IMR-90 (cell line): ENCODE measurements around the gene NEXN. TPM values are rescaled to one million over a fixed set of nuclear protein-coding genes. Genes with fewer than 3 reads are reported as not detected.

Experiments
- ATAC-seq: fragments of 200-7000 bp; cut with Tn5 transposase; 2 replicates; pipeline ENCODE4 v1.9.1; 2020; ENCODE audit warnings: low read depth, mild to moderate bottlenecking, moderate library complexity
- BruUV-seq: library from RNA; stranded (reverse); fragments of 400-500 nt; replicated peaks from 2 replicates; lab custom pipeline; 2021; lab: Mats Ljungman, UMichigan
- CTCF ChIA-PET: fragments of 300-600 bp; formaldehyde crosslinking; extraction: SDS; loops from one replicate; lab custom pipeline; 2021; ENCODE audit warnings: antibody characterized with exemption; lab: Yijun Ruan, JAX
- POLR2A ChIA-PET: fragments of 300-600 bp; sonication (Branson Sonifier 250); formaldehyde crosslinking; loops from one replicate; lab custom pipeline; 2022; ENCODE audit warnings: antibody characterized with exemption; ENCODE audit not compliant: unreplicated experiment; lab: Charles Lee
- DNase-seq: peaks from one replicate; pipeline ENCODE4 v3.0.0; 2013
- H2AFZ ChIP-seq: replicated peaks from 2 replicates; pipeline ENCODE3; 2013; ENCODE audit warnings: low read length, mild to moderate bottlenecking; ENCODE audit not compliant: poor library complexity
- H2AK5ac ChIP-seq: 2 replicates; pipeline ENCODE4 v1.6.1; 2013; ENCODE audit warnings: low read depth, low read length, inconsistent platforms
- H2AK9ac ChIP-seq: replicated peaks from 2 replicates; pipeline ENCODE3; 2013; ENCODE audit warnings: mild to moderate bottlenecking, low read depth, low read length, moderate library complexity; ENCODE audit not compliant: poor library complexity
- H2BK120ac ChIP-seq: 2 replicates; pipeline ENCODE4 v1.6.1; 2013; ENCODE audit warnings: low read depth, low read length, inconsistent platforms
- H2BK15ac ChIP-seq: 3 replicates; pipeline ENCODE4 v1.6.1; 2013; ENCODE audit warnings: low read depth, low read length, inconsistent platforms
- H2BK20ac ChIP-seq: 2 replicates; pipeline ENCODE4 v1.6.1; 2013; ENCODE audit warnings: low read depth, mild to moderate bottlenecking, inconsistent platforms, low read length, moderate library complexity
- H2BK5ac ChIP-seq: 2 replicates; pipeline ENCODE4 v1.6.1; 2013; ENCODE audit warnings: mild to moderate bottlenecking, low read depth, low read length, inconsistent platforms; ENCODE audit not compliant: poor library complexity, severe bottlenecking
- H3K14ac ChIP-seq: replicated peaks from 2 replicates; pipeline ENCODE4 v1.6.1; 2013; ENCODE audit warnings: low read depth, low read length, inconsistent platforms
- H3K18ac ChIP-seq: 2 replicates; pipeline ENCODE4 v1.6.1; 2013; ENCODE audit warnings: low read depth, low read length, control low read depth
- H3K23ac ChIP-seq: 2 replicates; pipeline ENCODE4 v1.6.1; 2013; ENCODE audit warnings: low read depth, low read length, inconsistent platforms
- H3K27ac ChIP-seq: 2 replicates; pipeline ENCODE4 v1.5.1; 2013; ENCODE audit warnings: mild to moderate bottlenecking, control low read depth, low read length; ENCODE audit not compliant: insufficient read depth
- H3K27me3 ChIP-seq: 2 replicates; pipeline ENCODE4 v1.6.1; 2013; ENCODE audit warnings: low read length; ENCODE audit not compliant: control insufficient read depth, insufficient read depth
- H3K36me3 ChIP-seq: 2 replicates; pipeline ENCODE4 v1.6.1; 2013; ENCODE audit warnings: low read length, mixed read lengths; ENCODE audit not compliant: control insufficient read depth, insufficient read depth
- H3K4ac ChIP-seq: 2 replicates; pipeline ENCODE4 v1.6.1; 2013; ENCODE audit warnings: low read depth, low read length, inconsistent platforms
- H3K4me1 ChIP-seq: 2 replicates; pipeline ENCODE4 v1.6.1; 2013; ENCODE audit warnings: low read length, mixed read lengths; ENCODE audit not compliant: control insufficient read depth, insufficient read depth
- H3K4me2 ChIP-seq: 2 replicates; pipeline ENCODE4 v1.6.1; 2013; ENCODE audit warnings: low read depth, mild to moderate bottlenecking, control low read depth, low read length, moderate library complexity
- H3K4me3 ChIP-seq: 2 replicates; pipeline ENCODE4 v1.5.1; 2013; ENCODE audit warnings: low read depth, mild to moderate bottlenecking, control low read depth, low read length, moderate library complexity; ENCODE audit not compliant: insufficient read depth
- H3K56ac ChIP-seq: 2 replicates; pipeline ENCODE4 v1.6.1; 2013; ENCODE audit warnings: low read length, inconsistent platforms; ENCODE audit not compliant: insufficient read depth; ENCODE audit errors: extremely low read depth
- H3K79me1 ChIP-seq, 2 experiments: 2 replicates each; pipeline ENCODE4 v1.6.1; 2013; ENCODE audit warnings: low read length in 2 of 2, inconsistent platforms in 1 of 2, low read depth in 1 of 2
- H3K9ac ChIP-seq: 2 replicates; pipeline ENCODE4 v1.6.1; 2013; ENCODE audit warnings: low read depth, low read length, control low read depth
- H3K9me1 ChIP-seq: 2 replicates; pipeline ENCODE4 v1.6.1; 2013; ENCODE audit warnings: low read length, inconsistent platforms; ENCODE audit not compliant: insufficient read depth
- H3K9me3 ChIP-seq: 2 replicates; pipeline ENCODE4 v1.6.1; 2013; ENCODE audit warnings: low read length; ENCODE audit not compliant: control insufficient read depth, insufficient read depth
- H4K20me1 ChIP-seq: 2 replicates; pipeline ENCODE4 v1.6.1; 2013; ENCODE audit warnings: low read length, inconsistent platforms; ENCODE audit not compliant: insufficient read depth
- H4K5ac ChIP-seq: 2 replicates; pipeline ENCODE4 v1.6.1; 2013; ENCODE audit warnings: mild to moderate bottlenecking, low read depth, low read length, control low read depth
- H4K8ac ChIP-seq, 2 experiments: 2 replicates each; pipeline ENCODE4 v1.6.1; 2013; ENCODE audit warnings: low read depth in 2 of 2, low read length in 2 of 2, control low read depth in 1 of 2, inconsistent platforms in 1 of 2
- H4K91ac ChIP-seq: 2 replicates; pipeline ENCODE4 v1.6.1; 2013; ENCODE audit warnings: low read depth, low read length, inconsistent platforms; ENCODE audit not compliant: insufficient read depth
- BHLHE40 ChIP-seq: fragments of 150-350 bp; IDR thresholded peaks from 2 replicates; pipeline ENCODE4 v1.6.1; 2016; ENCODE audit warnings: mild to moderate bottlenecking, low read depth, low read length
- CEBPB ChIP-seq: IDR thresholded peaks from 2 replicates; pipeline ENCODE4 v1.6.1; 2012; ENCODE audit warnings: low read depth, low read length, improper control_type of control experiment
- CHD1 ChIP-seq: IDR thresholded peaks from 2 replicates; pipeline ENCODE4 v1.6.1; 2012; ENCODE audit warnings: low read depth, low read length, improper control_type of control experiment
- FOS ChIP-seq: fragments of 150-350 bp; IDR thresholded peaks from 2 replicates; pipeline ENCODE4 v1.6.1; 2016; ENCODE audit warnings: low read depth, low read length
- MAFK ChIP-seq: IDR thresholded peaks from 2 replicates; pipeline ENCODE4 v1.6.1; 2012; ENCODE audit warnings: low read depth, low read length, improper control_type of control experiment
- MAZ ChIP-seq: IDR thresholded peaks from 2 replicates; pipeline ENCODE4 v1.6.1; 2012; ENCODE audit warnings: low read depth, mild to moderate bottlenecking, low read length, improper control_type of control experiment, moderate library complexity, borderline replicate concordance
- MXI1 ChIP-seq: IDR thresholded peaks from 2 replicates; pipeline ENCODE4 v1.6.1; 2012; ENCODE audit warnings: low read depth, mild to moderate bottlenecking, low read length, moderate library complexity, borderline replicate concordance
- NFE2L2 ChIP-seq: fragments of 150-350 bp; IDR thresholded peaks from 2 replicates; pipeline ENCODE4 v1.6.1; 2016; ENCODE audit warnings: low read depth, mild to moderate bottlenecking, low read length
- POLR2A ChIP-seq: IDR thresholded peaks from 2 replicates; pipeline ENCODE4 v1.6.1; 2012; ENCODE audit warnings: mild to moderate bottlenecking, low read depth, low read length
- RAD21 ChIP-seq: IDR thresholded peaks from 2 replicates; pipeline ENCODE4 v1.6.1; 2012; ENCODE audit warnings: low read length, improper control_type of control experiment
- RCOR1 ChIP-seq: IDR thresholded peaks from 2 replicates; pipeline ENCODE4 v1.6.1; 2012; ENCODE audit warnings: mild to moderate bottlenecking, low read length, improper control_type of control experiment; ENCODE audit not compliant: insufficient replicate concordance
- RFX5 ChIP-seq: IDR thresholded peaks from 2 replicates; pipeline ENCODE4 v1.8.0; 2012; ENCODE audit warnings: low read depth, mild to moderate bottlenecking, low read length, moderate library complexity
- SMC3 ChIP-seq: fragments of 150-350 bp; IDR thresholded peaks from 2 replicates; pipeline ENCODE4 v1.6.1; 2016; ENCODE audit warnings: low read depth, mild to moderate bottlenecking, antibody characterized with exemption, low read length, moderate library complexity
- WGBS, 2 experiments: methylation state at CpG; one replicate each; pipeline versions ENCODE4 v1.1.5 to v1.1.7; 2013; ENCODE audit warnings: missing lambda C conversion rate in 2 of 2; ENCODE audit not compliant: insufficient read length in 1 of 2; ENCODE audit errors: extremely low coverage in 2 of 2; 5-methylcytosine and 5-hydroxymethylcytosine counted together
- dilution Hi-C: fragments of 300-500 bp; cut with HindIII; formaldehyde crosslinking; loops from one replicate; pipeline ENCODE4 v1.14.3; 2018; ENCODE audit warnings: low sequenced_read_pairs; ENCODE audit not compliant: unreplicated experiment
- in situ Hi-C: fragments of 300-500 bp; cut with MboI; formaldehyde crosslinking; loops from 3 replicates; pipeline ENCODE4 v1.14.3; 2019; ENCODE audit warnings: low sequenced_read_pairs, inconsistent platforms, mixed read lengths
- intact Hi-C: fragments of 100-400 bp; cut with micrococcal nuclease; formaldehyde crosslinking; loops from 2 replicates; pipeline ENCODE4 v1.10.0; 2022
- polyA plus RNA-seq, 3 experiments: library from polyadenylated mRNA; depleted of rRNA; stranded (reverse); fragments of >200 nt; gene quantifications; 2 replicates each; pipeline ENCODE4 v1.2.3, GENCODE V29; 2012; ENCODE audit warnings: low replicate concordance in 1 of 3
- total RNA-seq: library from RNA; depleted of rRNA; stranded (reverse); fragments of >200 nt; gene quantifications from 2 replicates; pipeline ENCODE4 v1.2.3, GENCODE V29; 2012
- TF ChIP-seq, protein P1 (sequence below): fragments of 150-350 bp; IDR thresholded peaks from 2 replicates; pipeline ENCODE4 v1.6.1; 2016; ENCODE audit warnings: low read depth, mild to moderate bottlenecking, low read length, moderate library complexity, borderline replicate concordance
- TF ChIP-seq, protein P2 (sequence below): conservative IDR thresholded peaks from 2 replicates; pipeline ENCODE4 v1.5.1; 2012; ENCODE audit warnings: mild to moderate bottlenecking, low read depth, low read length, improper control_type of control experiment
- TF ChIP-seq, protein P3 (sequence below): fragments of 150-350 bp; IDR thresholded peaks from 2 replicates; pipeline ENCODE4 v1.6.1; 2017; ENCODE audit warnings: mild to moderate bottlenecking, antibody characterized with exemption, low read length, low read depth

Gene NEXN
- total and polyA plus RNA-seq, 2 of the 4 experiments (the other 2 are of a cell fraction) = 5.2 to 16.1 TPM

DNA sequence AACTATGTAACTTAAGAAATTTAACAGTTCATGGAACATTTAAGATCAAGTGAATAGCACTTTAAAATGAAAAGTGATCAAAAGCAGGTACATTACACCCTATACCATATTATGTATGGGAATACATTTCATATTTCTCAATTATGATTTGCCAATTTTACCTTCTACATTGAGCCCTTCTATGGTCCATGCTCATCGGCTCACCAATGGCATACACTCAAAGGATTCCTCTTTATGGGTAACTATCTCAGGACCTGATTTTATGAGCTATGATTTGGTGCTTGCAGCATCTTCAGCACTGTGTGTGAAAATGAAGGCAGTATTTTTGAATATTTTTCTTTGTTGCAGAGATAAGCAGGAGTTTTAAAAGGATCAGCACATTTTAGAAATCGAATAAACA is 56.9 kb downstream of the NEXN start:
- H3K4me1 ChIP-seq = 0 out of 2 replicates have a peak, but pooled peaks cover 2% of the 10 kb centered on the region
- dilution Hi-C loops = no loop called here
- H3K18ac ChIP-seq = no peak overlapping the region
- H3K27me3 ChIP-seq = no peaks in the 10 kb centered on the region
- no peak for DNase-seq
- H3K23ac ChIP-seq = no peak overlapping the region
- TF ChIP-seq FOS (no peak), POLR2A (no peak), MAZ (no peak), MAFK (no peak), NFE2L2 (no peak), SMC3 (no peak), CHD1 (no peak), RCOR1 (no peak), CEBPB (no peak), BHLHE40 (no peak), RFX5 (no peak), MXI1 (no peak), RAD21 (no peak)
- TF ChIP-seq, protein P1, sequence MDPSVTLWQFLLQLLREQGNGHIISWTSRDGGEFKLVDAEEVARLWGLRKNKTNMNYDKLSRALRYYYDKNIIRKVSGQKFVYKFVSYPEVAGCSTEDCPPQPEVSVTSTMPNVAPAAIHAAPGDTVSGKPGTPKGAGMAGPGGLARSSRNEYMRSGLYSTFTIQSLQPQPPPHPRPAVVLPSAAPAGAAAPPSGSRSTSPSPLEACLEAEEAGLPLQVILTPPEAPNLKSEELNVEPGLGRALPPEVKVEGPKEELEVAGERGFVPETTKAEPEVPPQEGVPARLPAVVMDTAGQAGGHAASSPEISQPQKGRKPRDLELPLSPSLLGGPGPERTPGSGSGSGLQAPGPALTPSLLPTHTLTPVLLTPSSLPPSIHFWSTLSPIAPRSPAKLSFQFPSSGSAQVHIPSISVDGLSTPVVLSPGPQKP = no peak
- TF ChIP-seq, protein P2, sequence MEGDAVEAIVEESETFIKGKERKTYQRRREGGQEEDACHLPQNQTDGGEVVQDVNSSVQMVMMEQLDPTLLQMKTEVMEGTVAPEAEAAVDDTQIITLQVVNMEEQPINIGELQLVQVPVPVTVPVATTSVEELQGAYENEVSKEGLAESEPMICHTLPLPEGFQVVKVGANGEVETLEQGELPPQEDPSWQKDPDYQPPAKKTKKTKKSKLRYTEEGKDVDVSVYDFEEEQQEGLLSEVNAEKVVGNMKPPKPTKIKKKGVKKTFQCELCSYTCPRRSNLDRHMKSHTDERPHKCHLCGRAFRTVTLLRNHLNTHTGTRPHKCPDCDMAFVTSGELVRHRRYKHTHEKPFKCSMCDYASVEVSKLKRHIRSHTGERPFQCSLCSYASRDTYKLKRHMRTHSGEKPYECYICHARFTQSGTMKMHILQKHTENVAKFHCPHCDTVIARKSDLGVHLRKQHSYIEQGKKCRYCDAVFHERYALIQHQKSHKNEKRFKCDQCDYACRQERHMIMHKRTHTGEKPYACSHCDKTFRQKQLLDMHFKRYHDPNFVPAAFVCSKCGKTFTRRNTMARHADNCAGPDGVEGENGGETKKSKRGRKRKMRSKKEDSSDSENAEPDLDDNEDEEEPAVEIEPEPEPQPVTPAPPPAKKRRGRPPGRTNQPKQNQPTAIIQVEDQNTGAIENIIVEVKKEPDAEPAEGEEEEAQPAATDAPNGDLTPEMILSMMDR = no peak
- TF ChIP-seq, protein P3, sequence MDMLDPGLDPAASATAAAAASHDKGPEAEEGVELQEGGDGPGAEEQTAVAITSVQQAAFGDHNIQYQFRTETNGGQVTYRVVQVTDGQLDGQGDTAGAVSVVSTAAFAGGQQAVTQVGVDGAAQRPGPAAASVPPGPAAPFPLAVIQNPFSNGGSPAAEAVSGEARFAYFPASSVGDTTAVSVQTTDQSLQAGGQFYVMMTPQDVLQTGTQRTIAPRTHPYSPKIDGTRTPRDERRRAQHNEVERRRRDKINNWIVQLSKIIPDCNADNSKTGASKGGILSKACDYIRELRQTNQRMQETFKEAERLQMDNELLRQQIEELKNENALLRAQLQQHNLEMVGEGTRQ = no peak
- no peak overlapping the region for H2BK120ac ChIP-seq
- H3K36me3 ChIP-seq = peaks cover 35% of the 10 kb centered on the region
- H3K4me3 ChIP-seq = no peak overlapping the region
- no peak overlapping the region for H2AK5ac ChIP-seq
- H2AFZ ChIP-seq = no peak overlapping the region
- H4K91ac ChIP-seq = no peak overlapping the region
- no peak overlapping the region for H3K56ac ChIP-seq
- no peak overlapping the region for H2BK20ac ChIP-seq
- H4K5ac ChIP-seq = no peak overlapping the region
- peaks cover 6% of the 10 kb centered on the region; the same call in 1 of the 2 replicates for H4K20me1 ChIP-seq
- H3K79me1 ChIP-seq = peaks cover 0 to 18% of the 10 kb centered on the region in 2 experiments; a peak in 3 of 4 replicates
- H2AK9ac ChIP-seq = no peak overlapping the region
- ChIA-PET CTCF (no interaction called here), POLR2A (no interaction called here)
- H3K9me1 ChIP-seq = no peaks in the 10 kb centered on the region
- H3K9me3 ChIP-seq = no peaks in the 10 kb centered on the region
- H3K4me2 ChIP-seq = no peak overlapping the region
- H3K9ac ChIP-seq = no peak overlapping the region
- no peak for ATAC-seq
- H3K27ac ChIP-seq = no peak overlapping the region
- no CpG with 5 or more reads among the region's 2 CpGs for WGBS, 2 experiments
- H2BK15ac ChIP-seq = no peak overlapping the region
- H2BK5ac ChIP-seq = no peak overlapping the region
- intact Hi-C loops = no loop called here
- H3K4ac ChIP-seq = no peak overlapping the region
- no peak overlapping the region for H3K14ac ChIP-seq
- H4K8ac ChIP-seq = no peak overlapping the region
- in situ Hi-C loops = no loop called here
- no TSS peak for BruUV-seq
